ENCODE measurements around the gene PLRG1. TPM values are rescaled to one million over a fixed set of nuclear protein-coding genes. Genes with fewer than 3 reads are reported as not detected.

PLRG1 gene
- polyA plus RNA-seq, 1 donor from 2014 or later: 133 TPM

DNA sequence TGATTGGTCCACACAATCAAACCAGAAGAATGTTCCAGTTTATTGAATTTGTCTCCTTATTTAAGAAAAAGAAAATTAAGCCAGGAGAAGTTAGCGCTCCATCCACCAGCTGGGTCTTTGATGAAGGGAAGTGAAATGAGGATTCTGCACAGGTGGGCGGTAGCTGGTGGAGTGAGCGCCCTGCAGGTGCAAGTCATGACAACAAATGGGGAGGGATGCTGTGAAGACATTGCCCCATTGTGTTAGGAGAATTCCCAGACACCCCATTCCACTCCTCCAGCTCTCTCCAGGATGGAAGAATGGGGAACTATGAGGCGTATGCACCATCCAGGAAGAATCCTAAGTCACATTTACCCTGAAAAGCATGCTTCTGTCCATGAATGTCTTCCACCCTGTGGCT, 22.9 kb downstream of the PLRG1 start:
- H4K20me1 ChIP-seq (ENCODE audit: insufficient read depth): no peaks in the 10 kb centered on the region
- no peak overlapping the region for H3K4me3 ChIP-seq (ENCODE audit: low read length)
- no peaks in the 10 kb centered on the region for H3K9me3 ChIP-seq (ENCODE audit: low read length)

DNA sequence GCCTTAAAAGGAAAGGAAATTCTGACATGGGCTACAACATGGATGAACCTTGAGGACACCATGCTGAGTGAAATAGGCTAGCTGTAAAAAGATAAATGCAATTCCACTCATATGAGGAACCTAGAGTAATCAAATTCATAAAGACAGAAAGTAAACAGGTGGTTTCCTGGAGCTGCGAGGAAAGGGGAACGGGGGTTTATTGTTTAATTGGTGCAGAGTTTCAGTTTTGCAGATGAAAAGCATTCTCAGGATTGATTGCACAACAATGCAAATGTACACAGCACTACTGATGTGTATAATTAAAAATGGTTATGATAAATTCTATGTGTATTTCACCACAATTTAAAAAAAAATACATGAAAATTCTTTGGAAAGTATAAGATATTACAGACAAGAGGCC, 24.0 kb downstream of the PLRG1 start:
- Histone ChIP-seq H2AFZ (ENCODE audit: low read depth, low read length) (no peak overlapping the region), H3K27ac (ENCODE audit: low read length) (no peak overlapping the region), H3K9ac (ENCODE audit: low read length) (no peak overlapping the region), H3K9me2 (ENCODE audit: insufficient read depth, low read length) (no peaks in the 10 kb centered on the region), H3K36me3 (ENCODE audit: insufficient read depth, low read length) (no peaks in the 10 kb centered on the region), H3K27me3 (ENCODE audit: insufficient read depth, low read depth, low read length) (no peaks in the 10 kb centered on the region), H4K20me1 (ENCODE audit: insufficient read depth) (no peaks in the 10 kb centered on the region), H3K4me3 (ENCODE audit: low read length) (no peak overlapping the region), H3F3A (ENCODE audit: insufficient read depth, low read length, poor library complexity, severe bottlenecking) (no peaks in the 10 kb centered on the region), H3K9me3 (ENCODE audit: low read length) (no peaks in the 10 kb centered on the region), H3K4me2 (ENCODE audit: low read length) (no peak overlapping the region), H3K79me2 (replicated peaks; ENCODE audit: insufficient read depth, low read length) (no peaks in the 10 kb centered on the region)
- no peak for TF ChIP-seq EP300 (conservative IDR thresholded peaks at IDR 0.05; ENCODE audit: poor library complexity, severe bottlenecking)
- TF ChIP-seq POLR2AphosphoS5 (IDR thresholded peaks at IDR 0.05): no peak
- no peak for TF ChIP-seq CTCF (IDR thresholded peaks at IDR 0.05; ENCODE audit: poor library complexity, severe bottlenecking)
- no peak for TF ChIP-seq RAD21 (conservative IDR thresholded peaks at IDR 0.05)
- TF ChIP-seq EZH2 (IDR thresholded peaks at IDR 0.05; ENCODE audit: borderline replicate concordance, insufficient read depth, low read length, poor library complexity, severe bottlenecking): no peak
- TF ChIP-seq, protein P1, sequence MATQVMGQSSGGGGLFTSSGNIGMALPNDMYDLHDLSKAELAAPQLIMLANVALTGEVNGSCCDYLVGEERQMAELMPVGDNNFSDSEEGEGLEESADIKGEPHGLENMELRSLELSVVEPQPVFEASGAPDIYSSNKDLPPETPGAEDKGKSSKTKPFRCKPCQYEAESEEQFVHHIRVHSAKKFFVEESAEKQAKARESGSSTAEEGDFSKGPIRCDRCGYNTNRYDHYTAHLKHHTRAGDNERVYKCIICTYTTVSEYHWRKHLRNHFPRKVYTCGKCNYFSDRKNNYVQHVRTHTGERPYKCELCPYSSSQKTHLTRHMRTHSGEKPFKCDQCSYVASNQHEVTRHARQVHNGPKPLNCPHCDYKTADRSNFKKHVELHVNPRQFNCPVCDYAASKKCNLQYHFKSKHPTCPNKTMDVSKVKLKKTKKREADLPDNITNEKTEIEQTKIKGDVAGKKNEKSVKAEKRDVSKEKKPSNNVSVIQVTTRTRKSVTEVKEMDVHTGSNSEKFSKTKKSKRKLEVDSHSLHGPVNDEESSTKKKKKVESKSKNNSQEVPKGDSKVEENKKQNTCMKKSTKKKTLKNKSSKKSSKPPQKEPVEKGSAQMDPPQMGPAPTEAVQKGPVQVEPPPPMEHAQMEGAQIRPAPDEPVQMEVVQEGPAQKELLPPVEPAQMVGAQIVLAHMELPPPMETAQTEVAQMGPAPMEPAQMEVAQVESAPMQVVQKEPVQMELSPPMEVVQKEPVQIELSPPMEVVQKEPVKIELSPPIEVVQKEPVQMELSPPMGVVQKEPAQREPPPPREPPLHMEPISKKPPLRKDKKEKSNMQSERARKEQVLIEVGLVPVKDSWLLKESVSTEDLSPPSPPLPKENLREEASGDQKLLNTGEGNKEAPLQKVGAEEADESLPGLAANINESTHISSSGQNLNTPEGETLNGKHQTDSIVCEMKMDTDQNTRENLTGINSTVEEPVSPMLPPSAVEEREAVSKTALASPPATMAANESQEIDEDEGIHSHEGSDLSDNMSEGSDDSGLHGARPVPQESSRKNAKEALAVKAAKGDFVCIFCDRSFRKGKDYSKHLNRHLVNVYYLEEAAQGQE (IDR thresholded peaks at IDR 0.05; ENCODE audit: borderline replicate concordance): no peak
- no peak for TF ChIP-seq MXI1 (conservative IDR thresholded peaks at IDR 0.05; ENCODE audit: poor library complexity, severe bottlenecking)
- no peak for TF ChIP-seq TAF1 (IDR thresholded peaks at IDR 0.05; ENCODE audit: low read depth)
- TF ChIP-seq SMC3 (conservative IDR thresholded peaks at IDR 0.05; ENCODE audit: poor library complexity): no peak

More for the DNA sequence above, 22.9 kb downstream of the PLRG1 start:
- Histone ChIP-seq H3K27me3 (ENCODE audit: insufficient read depth, low read depth, low read length) (no peaks in the 10 kb centered on the region), H3F3A (ENCODE audit: insufficient read depth, low read length, poor library complexity, severe bottlenecking) (no peaks in the 10 kb centered on the region), H3K9me2 (ENCODE audit: insufficient read depth, low read length) (no peaks in the 10 kb centered on the region), H3K79me2 (replicated peaks; ENCODE audit: insufficient read depth, low read length) (no peaks in the 10 kb centered on the region), H3K9ac (ENCODE audit: low read length) (no peak overlapping the region), H3K27ac (ENCODE audit: low read length) (no peak overlapping the region), H3K36me3 (ENCODE audit: insufficient read depth, low read length) (no peaks in the 10 kb centered on the region), H3K4me2 (ENCODE audit: low read length) (no peak overlapping the region), H2AFZ (ENCODE audit: low read depth, low read length) (no peak overlapping the region)
- TF ChIP-seq SMC3 (conservative IDR thresholded peaks at IDR 0.05; ENCODE audit: poor library complexity) (no peak), EP300 (conservative IDR thresholded peaks at IDR 0.05; ENCODE audit: poor library complexity, severe bottlenecking) (no peak), CTCF (IDR thresholded peaks at IDR 0.05; ENCODE audit: poor library complexity, severe bottlenecking) (no peak), RAD21 (conservative IDR thresholded peaks at IDR 0.05) (no peak), POLR2AphosphoS5 (IDR thresholded peaks at IDR 0.05) (no peak), TAF1 (IDR thresholded peaks at IDR 0.05; ENCODE audit: low read depth) (no peak), EZH2 (IDR thresholded peaks at IDR 0.05; ENCODE audit: borderline replicate concordance, insufficient read depth, low read length, poor library complexity, severe bottlenecking) (no peak)
- TF ChIP-seq, protein P1 (IDR thresholded peaks at IDR 0.05; ENCODE audit: borderline replicate concordance): no peak

Measured in neural cell (in vitro differentiated cells).